Nephron (organoid): ENCODE results near the gene UBAP2.

Source experiments
- H3K27ac Mint-ChIP-seq, 3 experiments: 2 replicates each; pipeline ENCODE4 v1.8.0; 2020; ENCODE audit warnings: mixed read lengths in 3 of 3, mild to moderate bottlenecking in 2 of 3, moderate library complexity in 1 of 3
- H3K27me3 Mint-ChIP-seq: 2 replicates; pipeline ENCODE4 v1.8.0; 2021; ENCODE audit warnings: low read depth, mild to moderate bottlenecking, moderate library complexity, mixed read lengths
- H3K36me3 Mint-ChIP-seq: 2 replicates; pipeline ENCODE4 v1.8.0; 2020; ENCODE audit warnings: low read depth, mixed read lengths
- H3K4me1 Mint-ChIP-seq: 2 replicates; pipeline ENCODE4 v1.8.0; 2020; ENCODE audit warnings: mixed read lengths
- H3K4me3 Mint-ChIP-seq, 3 experiments: 2 replicates each; pipeline ENCODE4 v1.8.0; 2020; ENCODE audit warnings: mild to moderate bottlenecking in 3 of 3, mixed read lengths in 3 of 3, moderate library complexity in 2 of 3
- H3K9me3 Mint-ChIP-seq: 2 replicates; pipeline ENCODE4 v1.8.0; 2020; ENCODE audit warnings: mixed read lengths
- CTCF ChIP-seq, 3 experiments: fragments of 200-600 bp; sonication (generic); IDR thresholded peaks; one replicate each; pipeline ENCODE4 v1.5.0; 2021; ENCODE audit warnings: antibody characterized with exemption in 3 of 3; ENCODE audit not compliant: unreplicated experiment in 3 of 3

The UBAP2 gene

GRCh38 chr9:33939924-33940874 lies 108.5 kb downstream of the UBAP2 start:
- no peak for TF ChIP-seq CTCF (IDR thresholded peaks at IDR 0.05; ENCODE audit: unreplicated experiment in 3 of 3)
- Mint-ChIP-seq H3K27ac (peak overlapping the region in 1 of 3 experiments; percentile 27), H3K27me3 (no peaks in the 10 kb centered on the region)

GRCh38 chr9:33934188-33934878 lies 114.4 kb downstream of the UBAP2 start:
- no peak overlapping the region for H3K27ac Mint-ChIP-seq
- H3K4me3 Mint-ChIP-seq, result no peak overlapping the region
- peaks cover 77% of the 10 kb centered on the region for H3K36me3 Mint-ChIP-seq
- H3K9me3 Mint-ChIP-seq, result no peaks in the 10 kb centered on the region
- H3K4me1 Mint-ChIP-seq, result no peaks in the 10 kb centered on the region
- no peak for TF ChIP-seq CTCF (IDR thresholded peaks at IDR 0.05; ENCODE audit: unreplicated experiment in 3 of 3)
- H3K27me3 Mint-ChIP-seq, result no peaks in the 10 kb centered on the region

More at GRCh38 chr9:33939924-33940874, 108.5 kb downstream of the UBAP2 start:
- peaks cover 9% of the 10 kb centered on the region for H3K4me1 Mint-ChIP-seq
- peaks cover 63% of the 10 kb centered on the region for H3K36me3 Mint-ChIP-seq
- H3K9me3 Mint-ChIP-seq, result no peaks in the 10 kb centered on the region
- no peak overlapping the region for H3K4me3 Mint-ChIP-seq

GRCh38 chr9:33932078-33932807 lies 116.4 kb downstream of the UBAP2 start:
- Mint-ChIP-seq H3K4me3 (no peak overlapping the region), H3K9me3 (no peaks in the 10 kb centered on the region), H3K27ac (no peak overlapping the region), H3K36me3 (peaks cover 87% of the 10 kb centered on the region), H3K4me1 (no peaks in the 10 kb centered on the region), H3K27me3 (no peaks in the 10 kb centered on the region)
- TF ChIP-seq CTCF (IDR thresholded peaks at IDR 0.05; ENCODE audit: unreplicated experiment in 3 of 3), result no peak

GRCh38 chr9:33931326-33931725 lies 117.4 kb downstream of the UBAP2 start:
- Mint-ChIP-seq H3K4me1 (no peaks in the 10 kb centered on the region), H3K27me3 (no peaks in the 10 kb centered on the region), H3K27ac (peak overlapping the region in 1 of 3 experiments; percentile 17), H3K4me3 (no peak overlapping the region), H3K36me3 (peaks cover 85% of the 10 kb centered on the region), H3K9me3 (no peaks in the 10 kb centered on the region)
- TF ChIP-seq CTCF (IDR thresholded peaks at IDR 0.05; ENCODE audit: unreplicated experiment in 3 of 3), result no peak

GRCh38 chr9:33927694-33928093 lies 121.0 kb downstream of the UBAP2 start:
- Mint-ChIP-seq H3K36me3 (peaks cover 72% of the 10 kb centered on the region), H3K4me1 (no peaks in the 10 kb centered on the region), H3K9me3 (no peaks in the 10 kb centered on the region), H3K27ac (no peak overlapping the region), H3K27me3 (no peaks in the 10 kb centered on the region), H3K4me3 (no peak overlapping the region)
- no peak for TF ChIP-seq CTCF (IDR thresholded peaks at IDR 0.05; ENCODE audit: unreplicated experiment in 3 of 3)
